GM21825 (cell line): Measurements from ENCODE around the gene PRODH.
"Not testable (repeated sequence)": the region's sequence is repeated elsewhere in the genome, so short reads cannot be mapped to it uniquely, and the experiment has no call there.

Experiments used
- ATAC-seq: cut with Tn5 transposase; IDR thresholded peaks from one replicate; pipeline ENCODE4 v1.9.1; 2021; ENCODE audit warnings: mild to moderate bottlenecking, moderate library complexity; ENCODE audit not compliant: unreplicated experiment

PRODH gene

DNA sequence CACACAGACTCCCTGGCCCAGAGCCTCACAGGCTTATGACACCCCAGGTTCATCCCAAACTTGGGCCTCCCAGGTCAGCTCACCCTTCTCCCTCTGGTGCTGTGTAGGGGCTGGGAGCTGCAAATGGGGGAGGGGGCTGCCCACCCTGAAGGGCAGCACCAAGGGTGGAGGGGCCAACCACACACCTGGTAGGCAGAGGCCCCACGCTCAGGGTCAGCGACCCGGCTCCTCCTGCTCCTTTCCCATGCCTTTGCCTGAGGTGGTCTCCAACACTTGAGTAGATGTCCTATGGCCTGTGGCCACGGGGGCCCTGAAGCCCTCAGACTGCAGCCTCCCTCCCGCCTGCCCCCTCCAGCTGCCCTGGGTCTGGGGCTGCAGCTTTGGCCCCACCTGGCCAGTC lies 26.5 kb downstream of the PRODH start:
- ATAC-seq = no peak

DNA sequence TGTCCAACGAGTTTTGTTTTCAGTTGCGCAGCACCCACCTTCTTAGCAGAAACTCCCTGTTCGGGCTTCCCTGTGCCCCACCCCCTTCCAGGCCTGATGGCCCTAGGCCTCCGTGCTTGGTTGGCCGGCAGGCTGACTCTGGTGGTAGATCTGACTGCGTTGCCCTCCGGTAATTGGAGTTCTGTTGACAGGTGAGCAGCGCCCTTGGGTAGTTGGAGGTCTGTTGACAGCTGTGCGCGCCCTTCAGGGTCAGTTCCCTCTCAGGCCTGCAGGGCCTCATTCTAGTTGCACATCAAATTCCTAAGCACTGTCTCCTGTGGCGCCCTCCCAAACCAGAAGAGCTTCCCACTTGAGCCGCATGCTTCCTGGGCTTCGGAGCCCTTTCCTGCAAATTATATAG lies 29.2 kb downstream of the PRODH start:
- ATAC-seq = no peak

DNA sequence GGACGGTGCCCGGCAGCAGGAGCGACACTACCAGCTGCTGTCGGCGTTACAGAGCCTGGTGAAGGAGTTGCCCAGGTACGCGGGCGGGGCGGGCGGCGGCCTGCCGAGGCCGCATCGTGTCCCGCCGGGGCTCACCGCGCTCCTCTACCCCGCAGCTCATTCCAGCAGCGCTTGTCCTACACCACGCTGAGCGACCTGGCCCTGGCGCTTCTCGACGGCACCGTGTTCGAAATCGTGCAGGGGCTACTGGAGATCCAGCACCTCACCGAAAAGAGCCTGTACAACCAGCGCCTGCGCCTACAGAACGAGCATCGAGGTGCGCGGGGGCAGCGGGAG lies 29.7 kb downstream of the PRODH start:
- ATAC-seq = peak; percentile 6

DNA sequence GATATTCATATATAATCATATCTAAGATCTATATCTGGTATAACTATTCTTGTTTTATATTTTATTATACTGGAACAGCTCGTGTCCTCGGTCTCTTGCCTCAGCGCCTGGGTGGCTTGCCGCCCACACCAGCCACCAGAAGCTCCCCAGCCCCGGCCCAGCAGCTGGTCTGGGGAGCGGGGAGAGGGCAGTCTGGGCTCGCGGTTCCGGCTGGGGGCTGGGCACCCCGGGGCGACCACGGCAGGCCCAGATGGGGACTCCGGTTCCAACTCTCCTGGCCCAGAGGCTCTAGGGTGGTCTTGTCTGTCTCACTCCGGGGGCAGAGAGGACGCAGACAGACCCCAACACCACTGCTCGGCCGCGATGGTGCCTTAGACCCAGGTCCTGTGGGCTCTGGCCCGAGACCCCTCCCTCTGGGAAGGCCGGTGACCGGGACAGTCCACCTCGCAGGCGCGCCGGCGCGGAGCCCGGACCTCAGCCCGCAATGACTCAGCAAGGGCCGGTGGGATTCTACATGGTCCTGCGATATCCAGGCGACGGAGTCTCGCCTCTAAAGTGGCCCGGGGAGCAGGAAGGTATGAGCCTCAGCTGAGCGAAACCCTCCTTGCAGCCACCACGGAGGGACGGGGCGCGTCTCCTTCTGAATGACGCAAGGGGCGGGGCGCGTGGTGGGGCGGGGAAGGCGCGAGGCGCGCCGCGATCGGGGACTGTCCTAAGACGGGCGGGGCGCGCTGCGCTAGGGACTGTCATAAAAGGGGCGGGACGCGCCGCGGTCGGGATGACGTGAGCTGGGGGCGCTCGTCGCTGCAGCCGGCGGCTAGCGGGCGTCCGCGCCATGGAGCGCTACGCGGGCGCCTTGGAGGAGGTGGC lies 30.3 kb downstream of the PRODH start, which contains the start of gene DGCR6:
DGCR6 (plus strand) TSS at position 781 of the 870 bp plus-strand sequence; CDS start at position 836, 55 bp downstream.
- ATAC-seq = peak; percentile 92

DNA sequence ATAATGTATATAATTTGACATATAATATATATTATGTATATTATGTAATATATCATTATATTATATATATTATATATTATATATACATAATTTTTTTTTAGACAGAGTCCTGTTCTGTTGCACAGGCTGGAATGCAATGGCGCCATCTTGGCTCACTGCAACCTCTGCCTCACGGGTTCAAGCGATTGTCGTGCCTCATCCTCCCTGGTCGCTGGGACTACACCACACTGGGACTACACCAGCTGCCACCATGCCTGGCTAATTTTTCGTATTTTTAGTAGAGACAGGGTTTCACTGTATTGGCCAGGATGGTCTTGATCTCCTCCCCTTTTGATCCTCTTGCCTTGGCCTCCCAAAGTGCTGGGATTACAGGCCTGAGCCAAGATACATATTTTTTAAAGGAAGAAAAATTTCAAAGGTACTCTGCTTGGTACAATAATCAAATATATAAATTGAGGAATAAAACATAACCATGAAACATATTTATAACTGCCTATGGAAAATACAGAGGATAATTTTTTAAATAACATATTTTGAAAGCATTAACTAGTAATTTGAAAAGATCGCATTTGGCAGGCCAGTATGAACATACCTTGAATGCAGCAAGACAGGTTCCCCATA lies 39.9 kb downstream of the PRODH start:
- ATAC-seq = not testable (repeated sequence)

DNA sequence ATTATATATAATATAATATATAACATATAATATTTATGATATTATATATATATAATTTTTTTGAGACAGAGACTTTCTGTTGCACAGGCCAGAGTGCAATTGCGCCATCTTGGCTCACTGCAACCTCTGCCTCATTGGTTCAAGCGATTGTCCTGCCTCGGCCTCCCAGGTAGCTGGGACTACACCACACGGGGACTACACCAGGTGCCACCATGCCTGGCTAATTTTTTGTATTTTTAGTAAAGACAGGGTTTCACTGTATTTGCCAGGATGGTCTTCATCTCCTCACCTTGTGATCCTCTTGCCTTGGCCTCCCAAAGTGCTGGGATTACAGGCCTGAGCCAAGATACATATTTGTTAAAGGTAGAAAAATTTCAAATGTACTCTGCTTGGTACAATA lies 42.3 kb downstream of the PRODH start:
- ATAC-seq = not testable (repeated sequence)

DNA sequence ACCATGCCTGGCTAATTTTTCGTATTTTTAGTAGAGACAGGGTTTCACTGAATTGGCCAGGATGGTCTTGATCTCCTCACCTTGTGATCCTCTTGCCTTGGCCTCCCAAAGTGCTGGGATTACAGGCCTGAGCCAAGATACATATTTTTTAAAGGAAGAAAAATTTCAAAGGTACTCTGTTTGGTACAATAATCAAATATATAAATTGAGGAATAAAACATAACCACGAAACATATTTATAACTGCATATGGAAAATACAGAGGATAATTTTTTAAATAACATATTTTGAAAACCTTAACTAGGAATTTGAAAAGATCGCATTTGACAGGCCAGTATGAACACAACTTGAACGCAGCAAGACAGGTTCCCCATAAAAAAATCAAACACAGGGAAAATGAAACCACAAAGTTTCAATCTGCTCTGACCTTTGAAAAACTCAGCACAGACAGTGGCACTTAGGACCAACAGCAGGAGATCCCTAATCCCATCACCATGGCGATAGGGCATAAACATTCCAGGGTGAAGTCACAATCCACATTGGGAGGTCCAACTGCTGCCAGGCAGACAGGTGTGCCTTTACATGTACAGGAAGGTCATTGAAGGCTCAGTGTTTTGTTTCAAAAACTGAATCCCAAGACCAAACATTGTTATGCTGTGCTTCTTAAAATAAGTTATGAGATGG lies 45.4 kb downstream of the PRODH start:
- not testable (repeated sequence) for ATAC-seq

DNA sequence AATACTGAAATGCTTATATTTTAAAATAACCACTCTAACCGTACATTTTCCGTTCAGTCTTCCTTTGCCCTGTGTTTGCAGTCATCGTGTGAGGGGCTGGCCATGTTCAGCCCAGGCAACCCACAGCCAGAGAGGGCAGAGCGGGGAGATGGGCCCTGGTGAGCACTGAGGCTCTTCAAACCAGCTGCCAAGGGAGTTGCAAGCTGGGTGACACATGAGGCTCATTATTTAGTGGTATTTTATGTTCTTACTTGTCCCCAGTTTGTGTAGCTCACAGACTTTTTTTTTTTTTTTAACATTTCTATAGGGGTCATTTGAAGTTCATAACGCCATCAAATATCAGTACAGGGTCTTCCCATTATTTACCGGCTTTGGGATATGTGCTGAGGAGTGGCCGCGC lies 48.0 kb downstream of the PRODH start:
- no peak for ATAC-seq

DNA sequence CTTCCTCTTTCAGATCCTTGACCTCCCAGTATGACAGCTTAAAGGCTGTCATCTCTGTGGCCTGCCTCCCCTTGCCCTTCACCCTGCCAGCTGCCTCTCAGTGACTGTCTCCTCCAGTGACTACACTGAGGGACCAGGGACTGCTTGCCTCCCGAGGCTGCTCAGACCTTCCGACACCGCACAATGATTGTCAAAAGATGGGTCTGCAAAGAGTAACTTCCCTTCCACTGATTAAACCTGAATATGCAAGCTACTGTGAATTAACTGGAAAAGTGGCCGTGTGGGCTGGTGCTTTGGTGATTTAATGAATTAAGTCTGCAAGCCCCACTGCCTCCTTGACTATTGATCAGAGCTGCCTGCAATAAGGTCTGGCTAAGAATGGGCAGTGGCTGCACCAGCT lies 51.6 kb downstream of the PRODH start:
- ATAC-seq = not testable (repeated sequence)

DNA sequence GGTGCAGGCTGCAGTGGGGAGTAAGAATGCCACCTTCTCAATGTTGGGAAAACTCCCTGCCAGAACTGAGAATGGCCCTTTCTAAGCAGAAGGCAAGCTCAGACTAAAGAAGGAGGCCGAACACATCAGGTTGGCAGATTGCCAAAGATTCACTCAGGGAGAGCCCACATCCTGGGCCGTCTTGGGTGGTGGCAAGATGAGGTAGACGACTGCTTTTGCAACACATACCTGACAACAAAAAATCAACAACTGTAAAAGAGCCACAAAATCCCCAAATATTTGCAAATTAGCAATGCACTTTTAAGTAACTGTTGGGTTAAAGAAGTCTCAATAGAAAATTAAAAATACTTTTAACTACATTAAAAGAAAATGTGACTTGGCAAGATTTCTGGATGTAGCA lies 54.8 kb downstream of the PRODH start:
- not testable (repeated sequence) for ATAC-seq
